HG03469 (cell line): ENCODE results near the gene HEXA.

Experiments
- ATAC-seq: cut with Tn5 transposase; IDR thresholded peaks from one replicate; pipeline ENCODE4 v1.9.1; 2021; ENCODE audit warnings: mild to moderate bottlenecking, moderate library complexity, moderate number of reproducible peaks; ENCODE audit not compliant: unreplicated experiment

HEXA gene

GRCh38 chr15:72377331-72377730 is 1.5 kb upstream of the HEXA start:
- ATAC-seq, result no peak

- peak; percentile 29 for ATAC-seq
Observed at GRCh38 chr15:72375501-72375845, 341 bp downstream of the HEXA start.

GRCh38 chr15:72372361-72372760 is 3.5 kb downstream of the HEXA start:
- no peak for ATAC-seq

DNA sequence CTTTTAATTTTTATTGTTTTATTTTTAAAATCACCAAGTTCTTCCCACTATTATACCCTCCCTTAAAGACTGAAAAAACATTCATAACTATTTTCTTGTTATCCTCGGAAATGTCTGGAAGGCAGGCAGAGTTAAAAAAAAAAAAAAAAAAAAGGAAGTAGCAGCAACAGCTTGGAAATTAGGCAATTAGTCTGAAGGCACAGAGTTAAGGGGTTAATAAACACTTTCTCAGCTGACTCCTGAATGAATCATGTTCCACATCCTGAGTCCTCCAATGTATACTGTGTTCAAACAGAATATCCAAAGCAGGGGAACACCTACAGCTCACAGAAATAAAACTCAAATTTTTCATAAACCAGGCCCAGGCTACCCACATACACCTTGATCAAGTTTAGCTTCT is 5.8 kb downstream of the HEXA start:
- no peak for ATAC-seq

DNA sequence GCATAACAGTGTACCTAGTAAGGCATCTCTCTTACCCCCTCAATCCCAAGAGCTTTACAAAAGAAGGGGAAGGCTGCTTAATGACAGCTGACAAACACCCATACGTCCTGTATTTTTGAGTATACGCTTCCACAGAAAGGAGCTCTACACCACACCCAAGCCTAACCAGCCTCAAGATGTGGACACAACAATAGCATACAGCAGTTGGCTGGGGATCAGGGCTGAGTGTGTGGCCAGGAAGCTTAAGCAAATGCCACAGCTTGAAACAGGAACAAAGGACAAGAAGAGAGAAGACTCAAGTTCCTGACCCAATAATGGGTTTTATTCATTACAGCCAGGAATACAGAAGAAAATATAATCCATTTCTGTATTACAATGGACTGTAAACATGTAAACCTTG is 6.9 kb downstream of the HEXA start:
- ATAC-seq, result no peak

DNA sequence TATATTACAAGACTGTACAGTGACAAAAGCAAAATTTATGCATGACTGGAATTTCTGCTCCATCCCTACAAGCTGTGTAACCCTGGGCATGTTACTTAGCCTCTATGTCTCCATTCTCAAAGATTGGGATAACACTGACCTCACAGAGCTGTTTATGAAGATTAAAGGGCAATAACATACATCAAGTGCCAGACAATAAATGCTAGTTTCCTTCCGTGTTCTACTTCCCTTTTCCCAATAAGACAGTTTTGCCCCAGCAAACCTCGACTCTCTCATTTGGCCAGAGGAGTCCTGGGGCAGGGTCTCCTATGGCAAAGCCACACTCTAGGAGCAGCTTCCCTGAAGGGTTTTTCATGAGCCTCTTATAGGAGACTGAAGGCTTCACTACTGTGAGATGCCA is 7.5 kb downstream of the HEXA start:
- no peak for ATAC-seq

DNA sequence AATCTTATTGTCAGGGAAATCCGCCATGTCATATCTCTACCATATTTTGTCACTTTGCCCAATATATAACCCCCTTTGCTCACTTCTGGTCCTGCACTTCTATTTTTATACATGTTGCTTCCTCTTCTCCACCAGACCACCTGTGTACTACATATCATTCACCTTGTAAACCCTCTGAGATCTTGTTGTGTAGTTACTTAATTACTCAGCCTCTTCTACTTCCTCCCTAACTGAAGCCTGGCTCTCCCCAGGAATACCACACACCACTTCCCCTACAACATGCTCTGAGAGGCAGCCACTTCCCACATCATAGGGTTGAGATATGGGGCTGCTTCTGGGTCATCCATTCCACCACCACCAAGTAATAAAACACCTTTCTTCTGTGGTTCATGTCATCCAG is 10.0 kb downstream of the HEXA start:
- no peak for ATAC-seq

GRCh38 chr15:72361176-72361575 is 14.6 kb downstream of the HEXA start:
- ATAC-seq, result no peak

GRCh38 chr15:72358650-72359171 is 17.1 kb downstream of the HEXA start:
- ATAC-seq, result no peak

GRCh38 chr15:72358121-72358520 is 17.7 kb downstream of the HEXA start:
- no peak for ATAC-seq

GRCh38 chr15:72354496-72354895 is 21.3 kb downstream of the HEXA start:
- no peak for ATAC-seq

DNA sequence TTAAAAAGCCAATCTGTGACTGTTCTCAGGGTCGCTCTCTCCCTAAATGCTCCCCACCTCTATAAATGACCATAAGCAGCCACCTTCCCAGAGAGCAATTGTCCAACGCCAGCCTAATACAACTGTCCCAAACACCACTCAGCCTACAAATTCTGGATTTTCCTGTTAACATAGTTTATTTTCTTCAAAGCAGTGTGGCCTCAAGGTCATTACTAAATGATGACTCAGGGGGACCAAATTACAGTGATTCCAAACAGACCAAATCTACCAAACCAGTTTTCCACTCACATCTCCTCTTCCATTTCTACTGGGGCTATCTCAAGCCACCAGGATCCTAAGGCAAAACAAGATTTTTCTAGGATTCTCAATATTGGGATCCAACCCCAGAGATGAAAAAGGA is 22.5 kb downstream of the HEXA start:
- no peak for ATAC-seq

DNA sequence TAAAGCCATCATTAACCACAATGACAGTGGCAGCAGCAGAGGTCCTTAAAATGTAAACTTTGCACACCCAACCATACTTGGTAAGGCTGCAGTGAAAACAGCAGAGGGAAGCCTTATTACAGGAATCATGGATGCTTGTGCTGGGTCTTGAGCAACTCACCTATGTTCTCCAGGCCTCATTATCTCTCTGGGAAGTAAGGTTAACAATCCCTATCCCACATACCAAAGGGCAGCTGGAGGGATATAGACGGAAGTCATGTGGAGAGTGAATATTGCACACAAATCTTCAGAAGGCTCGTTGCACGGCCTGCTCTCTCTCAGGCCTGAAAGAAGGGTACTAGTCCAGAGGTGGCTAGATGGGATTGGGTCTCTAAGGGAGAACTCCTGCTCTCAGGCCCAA is 30.0 kb downstream of the HEXA start:
- no peak for ATAC-seq

DNA sequence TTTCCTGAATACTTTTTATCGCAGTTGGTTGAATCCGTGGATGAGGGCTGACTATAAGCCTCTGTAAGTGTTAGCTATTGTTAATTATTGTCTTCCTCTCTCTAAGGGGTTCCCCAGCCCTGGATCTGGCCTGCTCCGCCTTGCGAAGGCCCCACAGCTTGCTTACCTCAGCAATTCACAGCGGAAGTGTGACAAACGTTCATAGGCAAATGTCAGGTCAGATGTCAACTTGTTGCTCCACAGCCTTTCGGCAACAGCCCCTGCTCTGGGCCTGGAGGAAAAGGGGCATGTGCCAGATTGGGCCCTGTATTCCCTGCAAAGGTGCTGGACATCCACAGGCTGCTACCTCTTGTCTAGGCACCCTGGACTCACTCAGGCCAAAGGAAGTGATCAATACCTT is 30.5 kb downstream of the HEXA start:
- no peak for ATAC-seq

GRCh38 chr15:72344602-72345001 is 31.2 kb downstream of the HEXA start:
- ATAC-seq, result no peak

GRCh38 chr15:72342385-72342784 is 33.4 kb downstream of the HEXA start:
- ATAC-seq, result no peak

GRCh38 chr15:72341361-72341760 is 34.5 kb downstream of the HEXA start:
- ATAC-seq, result no peak

DNA sequence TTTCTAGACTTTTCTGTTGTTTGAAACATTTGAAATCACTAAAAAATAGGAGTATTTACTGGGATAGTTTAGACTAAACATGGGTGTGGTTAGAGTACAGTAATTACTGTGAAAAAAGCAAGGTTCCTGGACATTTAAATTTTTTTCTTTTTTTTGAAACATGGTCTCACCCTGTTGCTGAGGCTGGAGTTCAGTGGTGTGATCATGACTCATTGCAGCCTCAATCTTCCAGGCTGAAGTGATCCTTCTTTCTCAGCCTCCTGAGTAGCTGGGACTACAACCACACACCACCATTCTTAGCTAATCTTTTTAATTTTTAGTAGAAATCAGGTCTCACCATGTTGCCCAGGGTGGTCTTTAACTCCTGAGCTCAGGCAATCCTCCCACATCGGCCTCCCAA is 35.4 kb downstream of the HEXA start:
- ATAC-seq, result no peak

GRCh38 chr15:72339777-72340177 is 36.0 kb downstream of the HEXA start:
- no peak for ATAC-seq

GRCh38 chr15:72338617-72339321 is 37.0 kb downstream of the HEXA start:
- no peak for ATAC-seq

- ATAC-seq, result no peak
Observed at GRCh38 chr15:72338148-72338547, 37.7 kb downstream of the HEXA start.

DNA sequence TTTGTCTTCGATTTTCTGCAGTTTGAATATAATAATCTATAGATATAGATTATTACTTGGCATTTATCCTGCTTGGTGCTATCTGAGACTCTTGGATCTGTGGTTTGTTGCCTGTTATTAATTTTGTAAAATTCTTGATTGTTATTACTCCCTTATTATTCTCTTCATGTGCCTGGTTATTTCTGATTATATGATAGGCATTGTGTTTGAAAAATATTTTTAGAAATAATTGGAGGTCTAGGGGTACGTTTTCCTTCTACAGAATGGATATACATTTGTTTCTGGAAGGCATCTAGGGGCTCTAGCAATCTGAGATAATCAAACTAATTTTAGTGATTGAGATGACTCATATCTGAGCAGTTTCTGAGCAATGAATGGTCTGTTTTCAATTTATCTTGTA is 41.0 kb downstream of the HEXA start:
- no peak for ATAC-seq

GRCh38 chr15:72331021-72331420 is 44.8 kb downstream of the HEXA start:
- no peak for ATAC-seq
